HepG2 (cell line): ENCODE data around the gene PLEKHN1. TPM values are rescaled to one million over a fixed set of nuclear protein-coding genes. Genes with fewer than 3 reads are reported as not detected.

Experiments used
- ERF ChIP-seq: IDR thresholded peaks from 2 replicates; pipeline ENCODE4 v1.6.1; 2018; ENCODE audit warnings: missing biosample characterization, missing genetic modification reagents
- FOSL2 ChIP-seq: sonication (generic); formaldehyde crosslinking; IDR thresholded peaks from 2 replicates; pipeline ENCODE4 v1.4.0; 2020; ENCODE audit warnings: missing genetic modification reagents
- JARID2 ChIP-seq: sonication (generic); formaldehyde crosslinking; IDR thresholded peaks from 2 replicates; pipeline ENCODE4 v1.8.1; 2023; ENCODE audit warnings: missing genetic modification reagents, inconsistent platforms; ENCODE audit not compliant: insufficient replicate concordance
- KAT7 ChIP-seq: IDR thresholded peaks from 2 replicates; pipeline ENCODE4 v1.6.1; 2018; ENCODE audit warnings: borderline replicate concordance, missing compliant biosample characterization
- KLF9 ChIP-seq: IDR thresholded peaks from 2 replicates; pipeline ENCODE4 v1.6.1; 2016; ENCODE audit warnings: low read depth
- ZNF441 ChIP-seq: sonication (generic); formaldehyde crosslinking; IDR thresholded peaks from 2 replicates; pipeline ENCODE4 v1.7.0; 2021; ENCODE audit warnings: missing genetic modification reagents, borderline replicate concordance
- polyA plus RNA-seq, 8 experiments: library from polyadenylated mRNA; depleted of rRNA in 3 of 8; stranded (reverse) in 7 of 8; unstranded in 1 of 8; fragments of >200 nt; fragmentation: Illumina TruSeq in 4 of 8; extraction: Trizol in 4 of 8; gene quantifications; 2 replicates each; pipeline versions ENCODE4 v1.2.1 to v1.2.3, GENCODE V29; 2011 to 2016; ENCODE audit warnings: low read depth in 4 of 8, missing spikeins in 1 of 8, mixed read lengths in 1 of 8; ENCODE audit not compliant: insufficient read depth in 1 of 8
- total RNA-seq, 5 experiments: library from RNA; depleted of rRNA; stranded (reverse); fragments of >200 nt; fragmentation: Illumina TruSeq; extraction: Trizol; gene quantifications; 2 replicates each; pipeline ENCODE4 v1.2.3, GENCODE V29; 2016; ENCODE audit warnings: low read depth in 1 of 5
- TF ChIP-seq, protein P1 (sequence below): sonication (generic); formaldehyde crosslinking; IDR thresholded peaks from 2 replicates; pipeline ENCODE4 v1.5.0; 2020; ENCODE audit warnings: mild to moderate bottlenecking, missing genetic modification reagents, borderline replicate concordance
- TF ChIP-seq, protein P2 (sequence below), 2 experiments: sonication (generic) in 1 of 2; formaldehyde crosslinking in 1 of 2; IDR thresholded peaks; 2 replicates each; pipeline versions ENCODE4 v1.5.1 to v1.6.1; 2011 to 2020; ENCODE audit warnings: borderline replicate concordance in 1 of 2, low read depth in 1 of 2, low read length in 1 of 2, mild to moderate bottlenecking in 1 of 2, missing genetic modification reagents in 1 of 2, moderate library complexity in 1 of 2
- TF ChIP-seq, protein P3 (sequence below): IDR thresholded peaks from 2 replicates; pipeline ENCODE4 v1.6.1; 2016; ENCODE audit warnings: missing compliant biosample characterization, missing genetic modification reagents, borderline replicate concordance
- TF ChIP-seq, protein P4 (sequence below): sonication (generic); formaldehyde crosslinking; IDR thresholded peaks from 2 replicates; pipeline ENCODE4 v1.8.0; 2022; ENCODE audit warnings: mild to moderate bottlenecking, missing genetic modification reagents
- TF ChIP-seq, protein P5 (sequence below): sonication (generic); formaldehyde crosslinking; IDR thresholded peaks from 2 replicates; pipeline ENCODE4 v1.5.1; 2020; ENCODE audit warnings: mild to moderate bottlenecking, missing genetic modification reagents, moderate library complexity

Gene PLEKHN1
- total and polyA plus RNA-seq, 2 of the 13 experiments (the other 11 are each of a cell fraction or from before 2014, with no cell fraction given): 0.42 to 0.58 TPM

DNA sequence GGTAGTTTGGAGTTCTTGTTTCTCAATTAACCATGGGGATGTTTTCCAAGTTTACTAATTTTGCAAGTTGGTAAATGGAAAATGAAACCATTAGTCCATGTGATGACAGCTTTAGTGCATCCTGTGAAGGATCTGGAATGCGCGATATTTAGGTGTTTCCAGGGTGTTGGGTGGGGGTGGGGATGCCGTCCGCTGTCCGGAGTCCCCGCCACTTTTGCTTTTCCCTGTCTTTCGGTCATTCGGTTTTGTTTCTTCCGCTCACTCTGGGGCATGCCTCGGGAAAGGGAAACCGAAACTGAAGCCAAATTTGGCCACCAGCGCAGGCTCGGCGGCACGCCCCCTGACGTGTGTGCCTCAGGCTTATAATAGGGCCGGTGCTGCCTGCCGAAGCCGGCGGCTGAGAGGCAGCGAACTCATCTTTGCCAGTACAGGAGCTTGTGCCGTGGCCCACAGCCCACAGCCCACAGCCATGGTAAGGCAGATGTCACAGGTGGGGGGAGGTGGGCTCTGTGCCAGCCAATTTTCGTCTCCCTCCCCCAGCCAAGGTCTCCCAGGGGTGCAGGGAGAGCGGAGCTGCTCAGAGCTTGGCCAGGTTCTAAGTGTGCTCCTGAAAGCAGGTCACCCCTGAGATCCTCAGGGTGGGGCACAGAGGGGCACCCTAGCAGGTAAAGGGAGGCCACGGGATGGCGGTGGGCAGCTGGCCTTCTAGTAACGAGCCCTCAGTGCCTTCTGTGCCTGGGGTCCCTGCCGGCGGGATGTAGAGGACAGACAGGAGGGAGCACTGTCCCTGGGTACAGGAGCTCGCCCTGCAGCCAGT is 47.0 kb downstream of the PLEKHN1 start, which contains the start of gene ISG15 (continued):
- TF ChIP-seq, protein P1, sequence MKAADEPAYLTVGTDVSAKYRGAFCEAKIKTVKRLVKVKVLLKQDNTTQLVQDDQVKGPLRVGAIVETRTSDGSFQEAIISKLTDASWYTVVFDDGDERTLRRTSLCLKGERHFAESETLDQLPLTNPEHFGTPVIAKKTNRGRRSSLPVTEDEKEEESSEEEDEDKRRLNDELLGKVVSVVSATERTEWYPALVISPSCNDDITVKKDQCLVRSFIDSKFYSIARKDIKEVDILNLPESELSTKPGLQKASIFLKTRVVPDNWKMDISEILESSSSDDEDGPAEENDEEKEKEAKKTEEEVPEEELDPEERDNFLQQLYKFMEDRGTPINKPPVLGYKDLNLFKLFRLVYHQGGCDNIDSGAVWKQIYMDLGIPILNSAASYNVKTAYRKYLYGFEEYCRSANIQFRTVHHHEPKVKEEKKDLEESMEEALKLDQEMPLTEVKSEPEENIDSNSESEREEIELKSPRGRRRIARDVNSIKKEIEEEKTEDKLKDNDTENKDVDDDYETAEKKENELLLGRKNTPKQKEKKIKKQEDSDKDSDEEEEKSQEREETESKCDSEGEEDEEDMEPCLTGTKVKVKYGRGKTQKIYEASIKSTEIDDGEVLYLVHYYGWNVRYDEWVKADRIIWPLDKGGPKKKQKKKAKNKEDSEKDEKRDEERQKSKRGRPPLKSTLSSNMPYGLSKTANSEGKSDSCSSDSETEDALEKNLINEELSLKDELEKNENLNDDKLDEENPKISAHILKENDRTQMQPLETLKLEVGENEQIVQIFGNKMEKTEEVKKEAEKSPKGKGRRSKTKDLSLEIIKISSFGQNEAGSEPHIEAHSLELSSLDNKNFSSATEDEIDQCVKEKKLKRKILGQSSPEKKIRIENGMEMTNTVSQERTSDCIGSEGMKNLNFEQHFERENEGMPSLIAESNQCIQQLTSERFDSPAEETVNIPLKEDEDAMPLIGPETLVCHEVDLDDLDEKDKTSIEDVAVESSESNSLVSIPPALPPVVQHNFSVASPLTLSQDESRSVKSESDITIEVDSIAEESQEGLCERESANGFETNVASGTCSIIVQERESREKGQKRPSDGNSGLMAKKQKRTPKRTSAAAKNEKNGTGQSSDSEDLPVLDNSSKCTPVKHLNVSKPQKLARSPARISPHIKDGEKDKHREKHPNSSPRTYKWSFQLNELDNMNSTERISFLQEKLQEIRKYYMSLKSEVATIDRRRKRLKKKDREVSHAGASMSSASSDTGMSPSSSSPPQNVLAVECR (CRISPR knock-in tag): peak; percentile 92
- TF ChIP-seq KLF9 (peak; percentile 95), ERF (CRISPR knock-in tag) (peak; percentile 67), JARID2 (CRISPR knock-in tag) (no peak), ZNF441 (CRISPR knock-in tag) (no peak), KAT7 (0 out of 2 replicates have a peak, but pooled peaks have one; percentile 17), FOSL2 (CRISPR knock-in tag) (peak; percentile 70)
- TF ChIP-seq, protein P2, sequence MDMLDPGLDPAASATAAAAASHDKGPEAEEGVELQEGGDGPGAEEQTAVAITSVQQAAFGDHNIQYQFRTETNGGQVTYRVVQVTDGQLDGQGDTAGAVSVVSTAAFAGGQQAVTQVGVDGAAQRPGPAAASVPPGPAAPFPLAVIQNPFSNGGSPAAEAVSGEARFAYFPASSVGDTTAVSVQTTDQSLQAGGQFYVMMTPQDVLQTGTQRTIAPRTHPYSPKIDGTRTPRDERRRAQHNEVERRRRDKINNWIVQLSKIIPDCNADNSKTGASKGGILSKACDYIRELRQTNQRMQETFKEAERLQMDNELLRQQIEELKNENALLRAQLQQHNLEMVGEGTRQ (IDR thresholded peaks at IDR 0.05; ENCODE audit: low read depth, low read length): no peak
- TF ChIP-seq, protein P2 (CRISPR knock-in tag; IDR thresholded peaks at IDR 0.05; ENCODE audit: borderline replicate concordance): peak; percentile 54; the same call in 1 of the 2 replicates
- TF ChIP-seq, protein P3, sequence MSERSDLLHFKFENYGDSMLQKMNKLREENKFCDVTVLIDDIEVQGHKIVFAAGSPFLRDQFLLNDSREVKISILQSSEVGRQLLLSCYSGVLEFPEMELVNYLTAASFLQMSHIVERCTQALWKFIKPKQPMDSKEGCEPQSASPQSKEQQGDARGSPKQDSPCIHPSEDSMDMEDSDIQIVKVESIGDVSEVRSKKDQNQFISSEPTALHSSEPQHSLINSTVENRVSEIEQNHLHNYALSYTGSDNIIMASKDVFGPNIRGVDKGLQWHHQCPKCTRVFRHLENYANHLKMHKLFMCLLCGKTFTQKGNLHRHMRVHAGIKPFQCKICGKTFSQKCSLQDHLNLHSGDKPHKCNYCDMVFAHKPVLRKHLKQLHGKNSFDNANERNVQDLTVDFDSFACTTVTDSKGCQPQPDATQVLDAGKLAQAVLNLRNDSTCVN (CRISPR knock-in tag): peak; percentile 46; the same call in 1 of the 2 replicates
- TF ChIP-seq, protein P4, sequence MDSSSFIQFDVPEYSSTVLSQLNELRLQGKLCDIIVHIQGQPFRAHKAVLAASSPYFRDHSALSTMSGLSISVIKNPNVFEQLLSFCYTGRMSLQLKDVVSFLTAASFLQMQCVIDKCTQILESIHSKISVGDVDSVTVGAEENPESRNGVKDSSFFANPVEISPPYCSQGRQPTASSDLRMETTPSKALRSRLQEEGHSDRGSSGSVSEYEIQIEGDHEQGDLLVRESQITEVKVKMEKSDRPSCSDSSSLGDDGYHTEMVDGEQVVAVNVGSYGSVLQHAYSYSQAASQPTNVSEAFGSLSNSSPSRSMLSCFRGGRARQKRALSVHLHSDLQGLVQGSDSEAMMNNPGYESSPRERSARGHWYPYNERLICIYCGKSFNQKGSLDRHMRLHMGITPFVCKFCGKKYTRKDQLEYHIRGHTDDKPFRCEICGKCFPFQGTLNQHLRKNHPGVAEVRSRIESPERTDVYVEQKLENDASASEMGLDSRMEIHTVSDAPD: peak; percentile 61; the same call in 1 of the 2 replicates
- TF ChIP-seq, protein P5, sequence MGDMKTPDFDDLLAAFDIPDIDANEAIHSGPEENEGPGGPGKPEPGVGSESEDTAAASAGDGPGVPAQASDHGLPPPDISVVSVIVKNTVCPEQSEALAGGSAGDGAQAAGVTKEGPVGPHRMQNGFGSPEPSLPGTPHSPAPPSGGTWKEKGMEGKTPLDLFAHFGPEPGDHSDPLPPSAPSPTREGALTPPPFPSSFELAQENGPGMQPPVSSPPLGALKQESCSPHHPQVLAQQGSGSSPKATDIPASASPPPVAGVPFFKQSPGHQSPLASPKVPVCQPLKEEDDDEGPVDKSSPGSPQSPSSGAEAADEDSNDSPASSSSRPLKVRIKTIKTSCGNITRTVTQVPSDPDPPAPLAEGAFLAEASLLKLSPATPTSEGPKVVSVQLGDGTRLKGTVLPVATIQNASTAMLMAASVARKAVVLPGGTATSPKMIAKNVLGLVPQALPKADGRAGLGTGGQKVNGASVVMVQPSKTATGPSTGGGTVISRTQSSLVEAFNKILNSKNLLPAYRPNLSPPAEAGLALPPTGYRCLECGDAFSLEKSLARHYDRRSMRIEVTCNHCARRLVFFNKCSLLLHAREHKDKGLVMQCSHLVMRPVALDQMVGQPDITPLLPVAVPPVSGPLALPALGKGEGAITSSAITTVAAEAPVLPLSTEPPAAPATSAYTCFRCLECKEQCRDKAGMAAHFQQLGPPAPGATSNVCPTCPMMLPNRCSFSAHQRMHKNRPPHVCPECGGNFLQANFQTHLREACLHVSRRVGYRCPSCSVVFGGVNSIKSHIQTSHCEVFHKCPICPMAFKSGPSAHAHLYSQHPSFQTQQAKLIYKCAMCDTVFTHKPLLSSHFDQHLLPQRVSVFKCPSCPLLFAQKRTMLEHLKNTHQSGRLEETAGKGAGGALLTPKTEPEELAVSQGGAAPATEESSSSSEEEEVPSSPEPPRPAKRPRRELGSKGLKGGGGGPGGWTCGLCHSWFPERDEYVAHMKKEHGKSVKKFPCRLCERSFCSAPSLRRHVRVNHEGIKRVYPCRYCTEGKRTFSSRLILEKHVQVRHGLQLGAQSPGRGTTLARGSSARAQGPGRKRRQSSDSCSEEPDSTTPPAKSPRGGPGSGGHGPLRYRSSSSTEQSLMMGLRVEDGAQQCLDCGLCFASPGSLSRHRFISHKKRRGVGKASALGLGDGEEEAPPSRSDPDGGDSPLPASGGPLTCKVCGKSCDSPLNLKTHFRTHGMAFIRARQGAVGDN (CRISPR knock-in tag): peak; percentile 80
